ENCODE measurements around the gene AQP2. TPM values are rescaled to one million over a fixed set of nuclear protein-coding genes. Genes with fewer than 3 reads are reported as not detected.

The AQP2 gene
- total and polyA plus RNA-seq, 4 donors, result not detected

- DNase-seq (ENCODE audit: low spot score), result no peak
- Histone ChIP-seq H3K27ac (ENCODE audit: low read depth in 1 of 2, low read length in 2 of 2) (no peak overlapping the region), H3K9ac (ENCODE audit: low read depth in 1 of 2, low read length in 2 of 2) (no peak overlapping the region), H3K9me3 (ENCODE audit: control insufficient read depth in 4 of 4, low read length in 3 of 4) (no peaks in the 10 kb centered on the region), H3K36me3 (ENCODE audit: control insufficient read depth in 4 of 4, insufficient read depth in 3 of 4, low read depth in 1 of 4, low read length in 3 of 4) (no peaks in the 10 kb centered on the region), H3K4me1 (ENCODE audit: control insufficient read depth in 4 of 4, insufficient read depth in 4 of 4, low read length in 3 of 4) (peaks cover 0 to 5% (median 0%) of the 10 kb centered on the region in 4 donors), H3K4me3 (ENCODE audit: low read depth in 1 of 3, low read length in 3 of 3) (no peak overlapping the region), H3K27me3 (ENCODE audit: control insufficient read depth in 4 of 4, insufficient read depth in 4 of 4, low read length in 3 of 4) (no peaks in the 10 kb centered on the region)
- TF ChIP-seq RXRA (IDR thresholded peaks at IDR 0.05), result no peak
- 85% methylated on average over 7 of the region's 7 CpGs for WGBS
Measured at GRCh38 chr12:49923035-49923644, 27.4 kb upstream of the AQP2 start.

GRCh38 chr12:49923880-49924556 lies 26.5 kb upstream of the AQP2 start:
- no peak for TF ChIP-seq ZBTB33 (IDR thresholded peaks at IDR 0.05)
- TF ChIP-seq RAD21 (IDR thresholded peaks at IDR 0.05), result no peak
- TF ChIP-seq MAX (IDR thresholded peaks at IDR 0.05), result no peak
- TF ChIP-seq NR2F2 (IDR thresholded peaks at IDR 0.05), result no peak
- no peak for TF ChIP-seq GABPA (IDR thresholded peaks at IDR 0.05 in 1 of 2, conservative IDR thresholded peaks at IDR 0.05 in 1 of 2)
- no peak for TF ChIP-seq SP1 (IDR thresholded peaks at IDR 0.05)
- TF ChIP-seq REST (IDR thresholded peaks at IDR 0.05), result no peak
- TF ChIP-seq EGR1 (IDR thresholded peaks at IDR 0.05; ENCODE audit: low read depth in 2 of 2), result no peak
- no peak for TF ChIP-seq YY1 (IDR thresholded peaks at IDR 0.05)
- TF ChIP-seq TAF1 (conservative IDR thresholded peaks at IDR 0.05), result no peak
- no peak for TF ChIP-seq HNF4G (IDR thresholded peaks at IDR 0.05)
- no peak for TF ChIP-seq HNF4A (conservative IDR thresholded peaks at IDR 0.05)
- TF ChIP-seq FOXA2 (IDR thresholded peaks at IDR 0.05), result no peak
- no peak for TF ChIP-seq JUND (IDR thresholded peaks at IDR 0.05)
- no peak for TF ChIP-seq CTCF (IDR thresholded peaks at IDR 0.05; ENCODE audit: low read depth, low read length, missing input control)
- no peak for TF ChIP-seq RXRA (IDR thresholded peaks at IDR 0.05)
- TF ChIP-seq ATF3 (IDR thresholded peaks at IDR 0.05), result no peak
- TF ChIP-seq FOXA1 (IDR thresholded peaks at IDR 0.05), result no peak
- Histone ChIP-seq H3K9me3 (ENCODE audit: control insufficient read depth in 4 of 4, low read length in 3 of 4) (no peaks in the 10 kb centered on the region), H3K36me3 (ENCODE audit: control insufficient read depth in 4 of 4, insufficient read depth in 3 of 4, low read depth in 1 of 4, low read length in 3 of 4) (no peaks in the 10 kb centered on the region), H3K9ac (ENCODE audit: low read depth in 1 of 2, low read length in 2 of 2) (no peak overlapping the region), H3K4me1 (ENCODE audit: control insufficient read depth in 4 of 4, insufficient read depth in 4 of 4, low read length in 3 of 4) (peaks cover 0 to 5% (median 0%) of the 10 kb centered on the region in 4 donors), H3K27me3 (ENCODE audit: control insufficient read depth in 4 of 4, insufficient read depth in 4 of 4, low read length in 3 of 4) (no peaks in the 10 kb centered on the region), H3K4me3 (ENCODE audit: low read depth in 1 of 3, low read length in 3 of 3) (no peak overlapping the region), H3K27ac (ENCODE audit: low read depth in 1 of 2, low read length in 2 of 2) (no peak overlapping the region)
- 89% methylated on average over 15 of the region's 15 CpGs for WGBS
- DNase-seq (ENCODE audit: low spot score), result no peak

Measured in liver (tissue), 9 donors.